Stimulated activated CD4-positive, alpha-beta T cell treated with anti-CD3 and anti-CD28 coated beads, TNF-alpha, amount 100 ng/mL, for 48 hours (primary cell): ENCODE results near the gene ATL2.
"Not testable (repeated sequence)": the region's sequence is repeated elsewhere in the genome, so short reads cannot be mapped to it uniquely, and the experiment has no call there.

ENCODE experiments used
- DNase-seq, 3 donors: peaks; one replicate each; pipeline ENCODE4 v3.0.0-alpha.2; 2020; ENCODE audit warnings: low read depth in 3 of 3

ATL2 gene

GRCh38 chr2:38274286-38275276 lies 102.5 kb downstream of the ATL2 start:
- DNase-seq, result no peak

DNA sequence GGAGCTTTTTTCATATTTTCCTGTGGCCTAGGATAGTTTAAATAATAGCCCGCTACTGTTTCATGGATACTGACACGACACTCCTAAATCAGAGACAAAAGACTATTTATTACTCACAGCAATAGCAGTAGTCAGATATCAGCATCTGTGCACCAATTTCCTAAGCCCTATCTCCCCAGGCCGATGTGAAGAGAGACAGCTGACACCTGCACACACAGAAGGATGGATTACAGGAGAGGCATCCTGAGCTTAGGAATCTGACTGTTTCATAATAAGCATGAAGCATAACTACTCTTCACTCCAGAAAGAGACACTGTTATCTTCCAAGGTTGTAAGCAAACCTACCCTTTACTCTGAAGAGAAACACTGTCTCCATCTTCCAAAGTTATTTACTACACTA lies 105.4 kb downstream of the ATL2 start:
- DNase-seq, result no peak

- DNase-seq, result no peak
These were observed 107.7 kb downstream of the ATL2 start for GRCh38 chr2:38269421-38269820.

DNA sequence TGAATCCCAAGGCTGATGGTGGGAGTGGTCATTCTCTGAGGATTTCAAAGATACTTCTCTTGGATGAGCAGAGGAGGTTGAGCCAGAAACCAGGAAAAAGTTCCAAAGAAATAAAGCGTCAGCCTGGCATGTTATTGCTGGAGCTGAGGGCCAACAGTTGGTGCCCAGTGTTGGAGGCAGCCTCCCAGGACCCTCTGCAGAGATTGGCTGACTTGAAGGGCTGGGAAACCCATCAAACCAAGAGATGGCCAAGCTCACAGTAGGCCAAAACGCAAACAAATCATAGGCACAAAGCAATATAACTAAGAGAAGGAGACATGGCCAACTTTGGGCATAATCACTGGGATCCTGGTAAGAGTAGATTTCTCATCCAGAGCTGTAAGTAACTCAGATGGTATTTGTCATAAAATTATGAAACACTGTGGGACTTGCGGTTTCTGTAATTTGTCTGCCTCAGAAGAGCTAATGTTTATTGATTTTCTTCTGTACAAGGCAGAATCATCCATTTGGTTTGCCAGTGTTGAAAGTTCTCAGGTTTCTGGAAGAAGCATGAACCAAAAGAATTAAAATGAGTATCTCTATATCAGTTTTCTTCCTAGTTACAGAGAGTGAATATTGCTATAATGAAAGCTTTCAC lies 108.3 kb downstream of the ATL2 start:
- no peak for DNase-seq

- DNase-seq, result no peak
These were observed 109.1 kb downstream of the ATL2 start for GRCh38 chr2:38268001-38268400.

- no peak for DNase-seq
These were observed 109.7 kb downstream of the ATL2 start for GRCh38 chr2:38267270-38267925.

- no peak for DNase-seq
These were observed 110.6 kb downstream of the ATL2 start for GRCh38 chr2:38266382-38267061.

- DNase-seq, result no peak
These were observed 111.6 kb downstream of the ATL2 start for GRCh38 chr2:38265461-38265860.

GRCh38 chr2:38264396-38265221 lies 112.5 kb downstream of the ATL2 start:
- no peak for DNase-seq

GRCh38 chr2:38263293-38263692 lies 113.8 kb downstream of the ATL2 start:
- DNase-seq, result no peak

DNA sequence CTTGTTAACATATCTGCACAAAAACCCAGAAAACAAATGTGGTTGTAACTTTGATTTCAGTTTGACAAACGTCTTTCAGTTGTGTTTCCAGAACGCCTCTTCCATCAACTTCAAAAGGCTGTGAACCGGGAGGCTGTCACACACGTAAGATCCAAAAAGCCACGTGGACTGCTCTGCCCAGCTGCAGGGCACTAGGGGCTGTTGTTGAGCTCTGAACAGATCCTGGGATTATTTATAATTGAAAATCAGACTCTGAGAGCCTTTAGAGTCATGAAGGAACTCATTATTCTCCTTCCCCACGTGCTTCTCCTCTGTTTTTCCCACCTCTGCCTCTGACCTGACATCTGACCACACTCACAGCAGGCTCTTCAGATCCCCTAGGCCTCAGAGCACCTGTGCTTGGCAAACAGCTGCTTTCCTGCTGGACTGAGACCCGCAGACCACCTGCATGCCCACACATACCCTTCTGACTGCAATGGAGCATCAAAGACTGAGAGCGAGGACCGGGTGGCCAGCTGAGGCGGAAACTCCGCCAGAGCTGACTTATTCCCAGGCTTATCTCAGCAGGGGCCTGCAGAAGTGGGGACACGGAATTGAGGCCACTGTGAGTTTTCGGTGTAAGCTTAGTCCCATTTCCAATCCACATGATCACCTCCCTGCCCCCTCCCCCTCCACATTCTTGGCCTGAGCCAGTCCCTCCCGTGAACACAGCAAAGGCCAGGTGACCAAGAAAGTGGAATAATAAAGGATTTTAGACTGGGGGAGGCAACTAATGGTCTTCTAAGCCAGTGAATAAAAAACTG lies 114.8 kb downstream of the ATL2 start:
- peak in 2 of 3 donors; percentile 14 to 32 for DNase-seq

- no peak for DNase-seq
These were observed 115.5 kb downstream of the ATL2 start for GRCh38 chr2:38261569-38262068.

- no peak for DNase-seq
These were observed 116.1 kb downstream of the ATL2 start for GRCh38 chr2:38260972-38261371.

- peak in 1 of 3 donors; percentile 15 for DNase-seq
These were observed 116.6 kb downstream of the ATL2 start for GRCh38 chr2:38260469-38260868.

- no peak for DNase-seq
These were observed 117.8 kb downstream of the ATL2 start for GRCh38 chr2:38259311-38259710.

- DNase-seq, result not testable (repeated sequence)
These were observed 119.4 kb downstream of the ATL2 start for GRCh38 chr2:38257680-38258079.

DNA sequence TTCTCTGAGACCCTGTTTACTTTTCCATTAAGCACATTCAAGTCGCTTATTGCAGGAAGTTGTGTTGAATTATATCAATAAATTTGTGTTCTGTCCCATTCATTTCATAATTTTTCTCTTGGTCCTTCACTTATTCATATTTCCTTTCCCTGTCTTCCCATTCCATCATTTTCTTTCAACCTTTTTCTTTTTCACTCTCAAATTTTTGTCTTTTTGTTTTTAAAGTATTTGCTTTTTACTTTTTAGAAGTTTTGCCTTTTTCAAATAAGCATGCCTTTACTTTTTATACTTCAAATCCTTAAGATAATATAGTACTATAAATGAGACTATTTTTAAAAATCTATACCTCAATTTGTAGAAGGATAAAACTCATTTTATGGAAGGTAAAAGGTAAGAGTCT lies 120.5 kb downstream of the ATL2 start:
- DNase-seq, result no peak

- no peak for DNase-seq
These were observed 121.9 kb downstream of the ATL2 start for GRCh38 chr2:38255211-38255610.

DNA sequence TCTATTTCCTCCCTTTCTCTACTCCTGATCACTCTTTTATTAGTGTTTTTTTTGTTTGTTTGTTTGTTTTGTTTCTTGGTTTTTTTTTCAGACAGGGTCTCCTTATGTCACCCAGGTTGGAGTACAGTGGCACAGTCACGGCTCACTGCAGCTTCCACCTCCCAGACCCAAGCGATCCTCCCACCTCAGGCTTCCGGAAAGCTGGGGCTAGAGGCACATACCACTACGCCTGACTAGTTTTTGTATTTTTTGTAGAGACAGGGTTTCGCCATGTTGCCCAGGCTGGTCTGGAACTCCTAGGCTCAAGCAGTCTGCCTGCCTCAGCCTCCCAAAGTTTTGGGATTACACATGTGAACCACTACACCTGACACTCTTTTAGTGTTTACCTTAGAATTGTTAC lies 122.3 kb downstream of the ATL2 start:
- no peak for DNase-seq

DNA sequence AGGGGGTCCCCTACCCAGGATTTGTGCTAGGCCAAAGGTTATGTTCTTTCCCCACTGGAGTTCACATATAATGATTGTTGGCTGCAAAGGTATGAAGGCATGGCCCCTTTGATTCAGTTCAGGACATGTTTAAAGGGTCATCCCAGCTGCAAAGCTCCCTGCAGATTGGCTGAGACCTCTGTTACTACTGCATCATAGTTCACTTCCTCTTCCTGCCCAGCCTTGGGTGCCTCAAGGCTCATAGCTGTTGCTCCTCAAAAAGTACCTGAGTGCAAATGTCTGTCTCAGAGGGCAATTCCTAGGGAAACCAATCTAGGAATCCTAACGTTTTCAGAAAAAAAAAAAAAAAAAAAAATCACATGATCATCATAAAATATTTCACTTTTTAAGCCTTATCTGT lies 125.1 kb downstream of the ATL2 start:
- no peak for DNase-seq
